ENCODE measurements around the gene CHPF. TPM values are rescaled to one million over a fixed set of nuclear protein-coding genes. Genes with fewer than 3 reads are reported as not detected.

The CHPF gene
- total RNA-seq, 2 experiments from 2014 or later: 24.1 to 33.0 TPM

- TF ChIP-seq EZH2phosphoT487 (IDR thresholded peaks at IDR 0.05; ENCODE audit: borderline replicate concordance, low read depth, low read length) (no peak), CTCF (conservative IDR thresholded peaks at IDR 0.05; ENCODE audit: low read length) (no peak)
- no peaks in the 10 kb centered on the region for H3K36me3 ChIP-seq (ENCODE audit: insufficient read depth, low read length)
- DNase-seq (ENCODE audit: low spot score): no peak
- no peak overlapping the region for H3K27ac ChIP-seq (ENCODE audit: low read depth, low read length, poor library complexity, severe bottlenecking)
- ChIA-PET CTCF (ENCODE audit: unreplicated experiment) (no interaction called here), POLR2A (interaction anchor here (0.6 kb wide), 1 partner anchor 42 kb away, joined by 3 read pairs; no protein-coding TSS in a partner anchor)
- H3K9me2 ChIP-seq (ENCODE audit: insufficient read depth, low read length): no peaks in the 10 kb centered on the region
- H2AFZ ChIP-seq (ENCODE audit: low read length): no peak overlapping the region
- no peaks in the 10 kb centered on the region for H3K4me1 ChIP-seq (ENCODE audit: insufficient read depth, low read length, poor library complexity, severe bottlenecking)
- intact Hi-C loops (cut with micrococcal nuclease; ENCODE audit: unreplicated experiment): no loop called here
- H3K4me2 ChIP-seq (ENCODE audit: low read length): no peak overlapping the region
- H3K4me3 ChIP-seq (ENCODE audit: low read depth, low read length, poor library complexity, severe bottlenecking): no peak overlapping the region
- H3K9me3 ChIP-seq (ENCODE audit: low read length): no peaks in the 10 kb centered on the region
- no peaks in the 10 kb centered on the region for H3K79me2 ChIP-seq (ENCODE audit: insufficient read depth, low read depth, low read length)
- no peaks in the 10 kb centered on the region for H4K20me1 ChIP-seq (ENCODE audit: insufficient read depth, low read length)
- no TSS peak for BruUV-seq (replicated peaks)
These were observed 25.4 kb downstream of the CHPF start for GRCh38 chr2:219517954-219518778.

GRCh38 chr2:219516888-219517287, 26.7 kb downstream of the CHPF start:
- Histone ChIP-seq H3K9me3 (ENCODE audit: low read length) (no peaks in the 10 kb centered on the region), H3K36me3 (ENCODE audit: insufficient read depth, low read length) (no peaks in the 10 kb centered on the region), H3K9me2 (ENCODE audit: insufficient read depth, low read length) (no peaks in the 10 kb centered on the region), H3K27ac (ENCODE audit: low read depth, low read length, poor library complexity, severe bottlenecking) (no peak overlapping the region), H3K4me3 (ENCODE audit: low read depth, low read length, poor library complexity, severe bottlenecking) (no peak overlapping the region), H3K4me1 (ENCODE audit: insufficient read depth, low read length, poor library complexity, severe bottlenecking) (no peaks in the 10 kb centered on the region), H2AFZ (ENCODE audit: low read length) (no peak overlapping the region), H3K4me2 (ENCODE audit: low read length) (no peak overlapping the region), H3K79me2 (ENCODE audit: insufficient read depth, low read depth, low read length) (no peaks in the 10 kb centered on the region), H4K20me1 (ENCODE audit: insufficient read depth, low read length) (no peaks in the 10 kb centered on the region)
- ChIA-PET CTCF (ENCODE audit: unreplicated experiment) (interaction anchor here (0.6 kb wide), 1 partner anchor 32 kb away, joined by 17 read pairs; no protein-coding TSS in a partner anchor), POLR2A (no interaction called here)
- no peak for TF ChIP-seq EZH2phosphoT487 (IDR thresholded peaks at IDR 0.05; ENCODE audit: borderline replicate concordance, low read depth, low read length)
- TF ChIP-seq CTCF (conservative IDR thresholded peaks at IDR 0.05; ENCODE audit: low read length): no peak
- intact Hi-C loops (cut with micrococcal nuclease; ENCODE audit: unreplicated experiment): no loop called here
- no peak for DNase-seq (ENCODE audit: low spot score)
- BruUV-seq (replicated peaks): no TSS peak

All from OCI-LY7 (cell line).